ENCODE measurements around the gene AUH. TPM values are rescaled to one million over a fixed set of nuclear protein-coding genes. Genes with fewer than 3 reads are reported as not detected.
"Not testable (repeated sequence)": the region's sequence is repeated elsewhere in the genome, so short reads cannot be mapped to it uniquely, and the experiment has no call there.

The AUH gene
- total RNA-seq, 1 donor from 2014 or later: 30.3 TPM

DNA sequence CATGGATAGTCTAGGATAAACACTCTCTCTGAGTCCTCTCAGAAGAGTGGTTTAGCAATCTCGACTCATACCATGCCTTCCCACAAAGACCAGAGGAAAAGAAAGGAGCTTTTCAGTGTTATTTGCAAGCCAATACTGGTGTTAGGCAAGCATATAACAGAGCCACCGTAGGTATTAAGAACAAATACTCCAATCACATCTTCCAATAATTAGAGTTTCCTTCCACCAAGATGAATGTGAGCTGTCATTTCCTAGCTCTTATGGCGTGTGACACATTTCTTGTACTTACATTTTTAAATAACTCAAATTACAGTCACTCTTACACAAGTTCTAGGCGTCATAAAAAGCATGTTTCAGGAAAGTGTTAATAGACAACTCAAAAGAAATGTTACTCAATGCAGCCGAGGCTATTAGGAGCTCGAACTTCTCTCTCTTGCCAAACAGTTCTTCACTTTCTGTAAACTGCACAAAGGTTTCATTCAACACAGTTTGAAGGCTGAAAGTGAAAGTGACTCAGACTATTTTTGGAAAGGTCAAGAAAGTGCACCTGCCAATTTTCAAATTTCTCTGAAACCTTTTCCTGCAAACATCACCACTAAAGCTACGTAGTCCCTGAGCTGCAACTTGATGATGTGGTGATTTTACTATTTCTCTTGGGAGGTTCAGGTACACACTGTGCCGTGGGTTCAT, 153.8 kb downstream of the AUH start:
- DNase-seq: no peak

DNA sequence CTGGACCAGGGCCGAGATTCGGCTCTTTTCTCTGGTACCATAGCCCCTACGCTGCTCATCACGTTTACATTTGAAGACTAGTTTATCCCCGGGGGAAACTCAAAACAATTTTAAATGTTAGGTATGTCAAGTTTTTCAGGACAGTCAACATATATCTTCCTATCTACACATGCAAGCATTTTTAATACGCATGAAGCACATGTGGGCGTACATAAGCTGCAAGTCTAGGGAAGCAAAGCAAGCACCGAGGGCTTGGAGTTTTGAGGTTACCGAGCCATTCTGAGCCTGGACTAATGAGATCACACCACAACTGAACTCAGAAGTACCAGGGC, 154.4 kb downstream of the AUH start:
- DNase-seq: no peak

DNA sequence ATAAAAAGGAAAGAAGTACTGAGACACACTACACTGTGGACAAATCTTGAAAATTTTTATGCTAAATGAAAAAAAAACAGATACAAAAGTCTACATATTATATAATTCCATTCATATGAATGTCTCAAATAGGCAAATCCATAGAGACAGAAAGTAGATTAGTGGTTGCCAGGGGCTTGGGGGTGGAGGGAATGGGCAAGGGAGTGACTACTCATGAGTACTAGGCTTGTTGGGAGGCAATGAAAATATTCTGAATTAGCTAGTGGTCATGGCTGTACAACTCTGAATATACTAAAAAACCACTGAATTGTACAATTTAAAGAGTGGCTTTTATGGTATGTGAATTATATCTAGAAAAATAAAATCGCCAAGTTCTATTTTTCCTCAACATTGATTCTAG, 154.9 kb downstream of the AUH start:
- DNase-seq: no peak

DNA sequence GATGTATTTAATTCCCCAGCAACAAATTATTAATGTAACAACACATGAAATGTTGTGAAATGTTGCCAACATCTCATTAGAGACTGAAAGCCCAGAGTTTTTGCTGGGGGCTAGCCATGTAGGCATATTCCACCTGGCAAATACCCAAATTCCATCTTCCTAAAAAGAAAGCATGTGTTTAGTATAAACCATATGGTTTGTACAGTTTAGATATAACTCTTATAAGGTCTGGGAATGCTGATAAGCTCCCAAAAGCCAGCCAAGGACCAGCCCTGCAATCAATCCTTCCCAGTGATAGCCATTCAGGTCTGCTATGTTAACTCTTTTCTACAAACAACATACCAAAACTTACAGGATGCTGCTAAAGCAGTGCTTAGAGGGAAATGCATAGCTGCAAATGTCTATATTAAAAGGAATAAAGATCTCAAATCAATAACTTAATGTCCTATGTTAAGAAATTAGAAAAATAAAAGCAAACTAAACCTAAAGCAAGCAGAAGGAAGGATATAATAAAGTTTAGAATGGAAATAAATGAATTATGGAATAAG, 158.9 kb downstream of the AUH start:
- no peak for DNase-seq

DNA sequence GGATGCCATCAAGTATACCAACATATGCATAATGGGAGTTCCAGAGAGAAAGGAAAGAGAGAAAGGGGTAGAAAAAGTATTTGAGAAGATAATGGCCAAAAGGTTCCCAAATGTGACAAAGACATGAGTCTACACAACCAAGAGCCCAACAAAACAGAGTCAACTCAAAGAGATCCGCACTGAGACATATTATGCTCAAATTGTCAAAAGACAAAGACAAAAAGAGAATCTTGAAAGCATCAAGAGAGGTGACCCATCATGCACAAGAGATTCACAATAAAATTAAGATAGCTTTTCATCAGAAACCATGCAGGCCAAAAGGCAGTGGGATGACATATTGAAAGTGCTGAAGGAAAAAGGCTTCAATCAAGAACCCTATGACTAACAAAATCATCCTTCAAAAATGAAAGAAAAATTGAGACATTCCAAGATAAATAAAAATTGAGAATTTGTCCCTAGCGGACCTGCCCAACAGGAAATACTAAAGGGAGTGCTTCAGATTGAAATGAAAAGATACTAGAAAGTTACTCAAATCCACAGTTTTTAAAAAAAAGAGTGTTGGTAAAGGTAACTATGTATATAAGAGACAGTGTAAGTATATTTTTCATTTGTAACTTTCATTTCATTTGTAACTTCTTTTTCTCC, 160.9 kb downstream of the AUH start:
- DNase-seq: no peak

DNA sequence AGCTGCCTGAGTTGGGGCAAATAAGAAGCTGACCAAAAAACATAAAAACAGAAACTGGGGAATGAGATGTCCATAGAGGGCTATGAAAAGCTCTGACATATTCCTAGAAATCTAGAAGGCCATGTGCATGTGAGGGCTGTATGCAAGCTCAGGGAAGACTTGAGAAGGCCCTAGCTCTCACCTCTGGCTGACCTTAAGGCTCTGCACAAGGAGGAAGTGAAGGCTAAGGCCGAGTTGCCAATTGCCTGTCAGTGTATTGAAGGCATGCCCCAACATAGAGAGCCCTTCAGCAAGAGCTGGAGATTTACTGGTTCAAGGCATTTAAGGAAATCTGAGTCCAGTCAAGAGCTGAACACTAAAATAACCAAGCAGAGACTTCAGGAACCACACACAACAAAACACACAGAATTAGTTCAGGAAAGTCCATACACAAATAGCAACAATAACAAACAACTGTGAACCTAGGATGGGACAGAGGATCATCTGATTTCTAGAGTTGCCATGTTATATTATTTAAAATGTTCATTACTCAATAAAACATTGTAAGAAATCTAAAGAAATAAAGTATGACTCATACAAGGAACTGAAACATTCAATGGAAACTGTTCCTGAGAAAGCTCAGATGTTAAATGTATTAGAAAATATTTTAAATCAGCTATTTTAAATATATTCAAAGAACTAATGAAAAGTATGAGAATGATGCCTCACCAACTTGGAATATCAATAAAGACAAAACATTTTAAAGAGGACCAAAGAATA, 161.8 kb downstream of the AUH start:
- no peak for DNase-seq

DNA sequence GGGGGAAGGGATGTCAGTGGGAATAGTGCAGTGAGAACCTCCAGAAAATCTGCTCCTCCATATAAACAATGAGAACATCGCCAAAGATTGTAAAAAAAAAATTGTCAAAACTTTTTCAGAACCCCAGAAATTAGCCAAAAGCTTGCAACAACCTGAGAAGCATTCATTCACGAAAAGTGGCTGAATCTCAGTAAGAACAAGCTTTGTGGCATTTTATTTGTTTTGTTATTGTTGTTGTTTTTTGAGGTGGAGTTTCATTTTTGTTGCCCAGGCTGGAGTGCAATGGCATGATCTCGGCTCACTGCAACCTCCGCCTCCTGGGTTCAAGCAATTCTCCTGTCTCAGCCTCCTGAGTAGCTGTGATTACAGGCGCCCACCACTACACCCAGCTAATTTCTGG, 162.8 kb downstream of the AUH start:
- DNase-seq: not testable (repeated sequence)

DNA sequence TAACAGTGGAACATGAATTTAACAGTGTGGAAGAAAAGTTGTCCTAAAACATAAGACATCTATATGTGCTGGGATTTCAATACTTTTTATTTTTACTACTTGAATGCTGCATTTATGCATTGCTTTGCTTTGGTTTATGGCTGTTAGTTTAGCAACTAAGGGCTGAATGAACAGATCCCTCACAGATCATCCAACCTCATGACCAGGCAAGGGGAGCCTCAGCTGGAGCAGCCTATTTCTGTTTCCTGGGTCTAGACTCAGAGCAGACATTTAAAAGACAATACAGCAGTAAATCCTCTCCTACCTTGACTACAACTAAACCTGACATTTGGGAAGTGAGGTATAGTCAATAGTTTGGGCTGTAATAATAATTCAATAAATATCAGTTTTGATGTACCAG, 163.3 kb downstream of the AUH start:
- DNase-seq: no peak

DNA sequence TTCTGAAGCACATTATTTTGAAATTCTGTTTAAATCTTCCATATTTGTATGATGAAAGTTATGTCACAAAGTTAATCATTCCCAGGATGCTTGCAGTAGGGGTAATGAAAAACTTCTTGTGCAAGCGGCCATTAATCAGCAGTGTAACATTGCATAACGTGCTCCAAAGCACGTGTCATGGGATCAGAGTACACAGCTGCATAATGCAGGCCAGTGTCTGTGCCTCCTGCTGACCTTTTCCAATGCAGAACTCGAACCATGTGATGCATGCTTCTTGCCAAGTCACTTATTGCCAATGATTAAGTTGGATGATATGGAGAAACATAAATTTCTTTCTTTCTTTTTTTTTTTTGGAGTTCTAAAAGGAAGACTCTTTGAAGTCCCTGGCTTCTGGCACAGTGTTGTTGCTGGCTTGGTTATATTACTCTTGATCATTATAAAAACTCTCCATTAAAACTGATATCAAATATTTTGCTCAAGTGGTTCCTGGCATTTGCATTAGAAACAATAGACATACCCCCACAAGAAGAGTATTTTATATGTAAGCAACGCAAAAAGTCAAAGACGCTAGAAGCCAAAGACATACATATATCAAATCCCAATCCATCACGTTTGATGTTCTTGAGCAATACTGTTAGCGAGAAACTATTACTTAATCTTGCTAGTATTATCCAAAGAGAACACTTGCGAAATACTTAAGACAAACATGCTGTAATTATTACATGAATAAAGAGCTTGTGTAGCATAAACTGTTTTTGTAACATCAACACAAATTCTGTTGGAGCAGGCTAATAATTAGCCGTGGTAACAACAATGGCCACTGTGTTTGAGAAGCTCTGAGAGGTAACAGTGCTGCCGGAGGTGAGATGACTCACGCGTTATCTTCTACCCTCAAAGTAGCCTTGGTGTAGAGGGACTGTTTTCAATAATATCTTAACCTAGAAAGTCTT, 164.2 kb downstream of the AUH start:
- DNase-seq: peak; percentile 14

DNA sequence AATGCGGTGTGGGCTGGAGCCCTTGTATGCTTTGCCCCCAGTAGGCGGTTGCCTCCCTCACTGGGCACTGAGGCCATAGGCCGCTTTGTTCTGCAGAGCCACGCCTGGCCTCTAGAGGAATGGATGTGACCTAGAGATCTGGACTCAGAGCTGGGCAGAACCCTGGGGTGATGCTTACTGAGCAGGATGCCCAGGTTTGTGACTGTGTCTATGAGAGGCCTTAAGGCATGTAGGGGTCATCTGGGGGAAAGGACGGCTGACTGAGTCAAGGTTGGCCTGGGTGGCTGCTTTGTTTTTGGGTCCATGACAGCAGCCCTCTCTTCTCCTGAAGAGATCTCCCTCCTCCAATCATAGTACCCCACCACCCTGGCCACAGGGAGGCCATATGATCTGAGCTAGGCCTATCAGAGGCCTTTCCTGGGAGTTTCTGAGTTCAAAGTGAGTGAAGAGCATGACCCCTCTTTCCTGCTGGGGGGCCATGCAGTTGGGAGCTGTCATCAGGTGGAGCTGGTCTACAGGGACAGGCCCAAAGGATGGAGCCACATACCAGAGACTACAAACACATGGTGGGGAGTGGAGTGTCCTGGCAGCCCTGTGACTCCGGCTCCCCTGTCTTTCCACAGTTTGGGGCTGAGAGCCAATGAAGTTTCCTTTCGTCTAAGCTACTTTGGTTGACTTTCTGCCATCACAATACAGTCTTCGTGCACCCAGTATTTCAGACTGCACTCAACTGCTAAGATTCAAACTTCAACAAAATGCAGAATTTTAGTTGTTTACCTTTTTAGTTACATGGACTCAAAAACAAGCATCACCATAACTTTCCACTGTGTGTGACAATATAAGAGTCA, 165.4 kb downstream of the AUH start:
- DNase-seq: no peak

DNA sequence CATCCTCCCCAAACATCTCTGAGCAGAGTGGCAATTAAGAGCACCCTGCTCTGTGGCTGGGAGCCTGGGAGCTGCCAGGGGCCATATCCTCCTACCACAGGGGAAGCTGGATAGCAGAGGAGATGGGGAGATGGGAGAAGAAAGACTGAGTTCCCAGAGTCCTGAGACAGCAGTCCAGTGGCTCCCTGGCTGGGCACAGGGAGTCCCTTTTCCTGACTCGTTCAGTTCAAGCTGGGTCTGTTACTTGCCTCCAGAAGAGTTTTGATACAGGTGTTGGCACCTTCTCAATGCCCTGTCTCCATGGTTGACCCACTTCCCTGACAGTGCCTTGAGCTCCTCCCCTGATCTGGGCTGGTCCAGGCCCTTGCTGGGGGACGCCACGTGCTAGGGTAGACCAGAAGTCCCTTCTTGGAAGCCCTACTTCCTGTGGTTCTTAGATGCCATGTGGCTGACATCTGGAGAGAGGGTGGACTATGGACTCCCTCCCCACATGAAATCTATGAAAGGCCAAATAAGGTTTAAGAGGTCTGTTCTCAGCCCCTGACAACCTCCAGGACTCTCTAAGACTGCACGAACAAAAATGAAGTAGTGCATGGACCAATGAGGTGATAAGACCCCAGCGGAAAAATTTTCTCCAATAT, 166.2 kb downstream of the AUH start:
- no peak for DNase-seq

DNA sequence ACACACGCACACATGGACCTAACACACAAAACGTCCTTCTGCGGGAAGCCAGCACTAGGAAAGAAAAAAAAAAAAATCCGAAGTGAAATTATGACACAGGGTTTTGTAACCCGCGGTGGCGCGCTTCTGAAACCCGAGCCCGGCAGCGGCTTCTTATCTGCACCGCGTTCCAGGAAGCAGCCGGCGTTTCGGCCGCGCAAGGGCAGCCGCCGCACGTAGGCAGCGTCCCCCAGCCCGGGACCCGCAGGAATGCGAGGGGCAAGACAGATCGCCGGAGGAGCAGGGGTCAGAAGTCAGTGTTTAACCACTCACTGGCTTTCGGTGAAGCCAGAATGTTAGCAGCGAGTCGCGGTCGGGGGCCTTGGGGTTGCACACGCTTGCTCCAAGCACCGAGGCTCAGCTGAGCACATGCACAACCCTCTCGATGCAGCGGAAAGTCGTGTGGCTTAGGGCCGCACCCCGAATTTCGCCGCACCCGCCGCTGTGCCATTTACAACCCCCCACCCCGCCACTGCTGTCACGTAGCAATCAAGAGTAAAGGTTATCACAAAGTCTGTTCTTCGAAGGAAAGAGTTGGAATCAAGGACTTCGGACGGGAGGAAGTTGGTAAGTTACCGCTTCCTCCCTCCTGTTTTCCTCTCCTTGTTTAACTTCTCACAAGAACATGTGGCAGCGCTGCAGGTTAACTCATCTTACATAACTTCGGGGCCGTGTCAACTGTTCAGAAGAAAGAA, 167.9 kb downstream of the AUH start:
- peak; percentile 50 for DNase-seq

DNA sequence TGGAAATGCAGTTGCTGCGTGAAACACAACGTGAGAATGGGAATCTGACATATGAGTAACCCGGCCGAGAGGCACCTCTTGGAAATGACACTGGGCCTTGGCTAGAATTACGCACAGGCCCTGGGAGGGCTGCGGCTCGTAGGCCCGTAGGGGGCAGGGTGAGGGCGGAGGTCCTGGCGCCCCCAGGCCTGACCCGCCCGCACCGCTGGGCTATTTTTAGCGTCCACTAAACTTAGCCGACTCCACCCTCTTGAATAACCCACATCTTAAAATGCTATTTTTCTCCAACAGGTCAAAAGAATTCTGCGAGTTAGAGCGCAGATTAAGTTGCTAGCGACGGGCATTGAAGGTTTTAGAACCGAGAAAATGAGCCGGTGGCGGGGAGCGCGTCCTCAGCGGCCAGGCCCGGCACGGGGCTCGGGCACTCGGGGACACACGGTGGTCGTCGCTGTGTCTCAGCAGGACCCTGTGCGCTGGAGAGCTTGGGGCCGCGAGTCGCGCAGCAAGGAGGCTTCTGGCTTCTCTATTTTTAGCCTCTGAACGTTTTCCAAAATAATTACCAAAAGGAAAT, 168.5 kb downstream of the AUH start:
- DNase-seq: peak; percentile 46

DNA sequence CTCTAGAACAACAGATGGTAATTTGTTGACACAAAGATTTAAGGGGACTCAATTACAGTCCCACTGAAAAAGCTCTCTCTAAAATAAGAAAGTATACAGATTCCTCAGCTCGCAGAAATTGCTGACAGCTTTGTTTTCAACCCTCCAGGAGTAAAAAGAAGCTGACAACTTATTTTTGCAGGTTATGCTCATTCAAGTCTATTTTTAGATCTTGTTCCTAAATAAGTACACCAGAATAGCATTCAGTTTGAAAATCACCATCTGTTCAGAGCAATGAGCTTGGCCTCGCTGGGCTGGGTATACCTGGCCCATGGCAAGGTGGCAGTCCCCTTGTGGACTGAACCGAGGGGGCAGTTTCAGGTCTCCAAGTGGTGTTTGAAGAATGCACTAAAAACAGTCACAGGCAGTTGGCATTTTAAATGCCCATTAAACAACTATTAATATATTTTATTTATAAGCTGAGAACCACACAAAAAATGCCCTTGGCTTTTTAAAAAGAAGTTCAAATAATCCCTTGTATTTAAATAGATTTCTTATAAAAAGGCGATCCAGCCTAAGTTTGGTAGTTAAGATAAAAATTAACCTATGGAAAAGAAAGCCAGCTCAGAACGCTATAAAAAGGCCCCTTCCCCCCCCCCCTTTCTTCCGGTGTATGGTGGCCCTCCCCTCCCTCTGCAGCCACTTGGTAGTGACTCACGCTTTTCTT, 169.2 kb downstream of the AUH start:
- DNase-seq: no peak

DNA sequence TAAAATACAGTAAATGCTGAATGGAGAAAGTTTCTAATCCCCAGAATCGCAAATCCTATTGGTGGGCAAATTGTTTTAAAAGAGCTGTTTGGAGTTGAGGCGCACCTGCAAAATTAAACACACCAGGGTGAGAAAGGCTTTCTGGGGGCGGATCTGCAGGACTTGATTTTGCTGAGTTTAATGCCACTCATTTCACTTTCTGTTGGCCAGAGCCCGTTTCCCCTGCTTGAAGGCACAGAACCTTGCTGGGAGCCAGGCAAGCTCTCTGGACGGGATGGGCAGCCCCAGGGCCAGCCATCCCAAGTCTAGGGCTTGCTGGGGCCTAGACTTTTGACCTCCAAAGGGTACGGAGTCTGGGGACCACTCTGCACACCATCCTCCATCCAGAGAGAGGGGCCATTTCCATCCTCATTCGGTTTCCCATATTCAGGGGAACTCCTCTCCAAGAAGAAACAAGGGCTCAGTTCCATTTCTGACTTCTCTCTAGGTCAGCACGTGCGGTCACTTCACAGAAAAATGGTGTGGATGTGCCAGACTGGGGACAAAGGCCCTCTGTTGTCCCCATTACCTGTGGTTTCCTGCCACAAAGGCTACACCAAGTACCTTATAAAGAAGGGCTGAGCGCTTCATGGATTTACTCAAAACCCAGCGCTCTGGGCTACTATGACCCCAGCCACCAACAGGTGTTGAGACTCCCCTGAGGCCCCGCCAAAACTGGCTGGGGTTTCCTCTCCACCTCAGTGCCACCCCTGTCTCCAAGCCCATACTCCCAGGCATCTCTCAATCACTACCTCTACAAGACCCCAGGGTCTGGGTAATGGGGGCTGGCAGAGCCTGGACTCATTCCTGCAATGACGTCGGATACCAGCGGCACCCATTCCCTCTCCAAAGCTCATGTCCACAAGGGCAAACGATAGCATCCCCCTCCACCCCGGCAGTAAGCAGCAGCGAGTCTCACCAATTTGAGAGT, 170.0 kb downstream of the AUH start:
- no peak for DNase-seq

DNA sequence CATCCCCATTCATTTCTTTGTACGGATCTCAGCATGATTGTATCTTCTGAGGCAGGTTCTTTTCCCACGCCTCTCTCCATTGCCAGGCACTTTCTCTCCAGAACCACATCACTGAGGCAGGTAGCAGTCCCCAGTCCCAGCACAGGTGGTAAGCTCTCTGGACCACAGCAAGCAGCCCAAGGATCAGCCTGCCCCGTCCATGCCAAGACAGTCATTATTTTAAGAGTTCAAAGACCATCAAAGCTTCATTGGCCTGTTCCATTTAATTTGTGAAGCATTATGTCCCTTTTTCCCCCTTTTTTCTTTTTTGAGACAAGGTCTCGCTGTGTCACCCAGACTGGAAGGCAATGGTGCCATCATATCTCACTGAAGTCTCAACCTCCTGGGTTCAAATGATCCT, 171.7 kb downstream of the AUH start:
- DNase-seq: no peak

DNA sequence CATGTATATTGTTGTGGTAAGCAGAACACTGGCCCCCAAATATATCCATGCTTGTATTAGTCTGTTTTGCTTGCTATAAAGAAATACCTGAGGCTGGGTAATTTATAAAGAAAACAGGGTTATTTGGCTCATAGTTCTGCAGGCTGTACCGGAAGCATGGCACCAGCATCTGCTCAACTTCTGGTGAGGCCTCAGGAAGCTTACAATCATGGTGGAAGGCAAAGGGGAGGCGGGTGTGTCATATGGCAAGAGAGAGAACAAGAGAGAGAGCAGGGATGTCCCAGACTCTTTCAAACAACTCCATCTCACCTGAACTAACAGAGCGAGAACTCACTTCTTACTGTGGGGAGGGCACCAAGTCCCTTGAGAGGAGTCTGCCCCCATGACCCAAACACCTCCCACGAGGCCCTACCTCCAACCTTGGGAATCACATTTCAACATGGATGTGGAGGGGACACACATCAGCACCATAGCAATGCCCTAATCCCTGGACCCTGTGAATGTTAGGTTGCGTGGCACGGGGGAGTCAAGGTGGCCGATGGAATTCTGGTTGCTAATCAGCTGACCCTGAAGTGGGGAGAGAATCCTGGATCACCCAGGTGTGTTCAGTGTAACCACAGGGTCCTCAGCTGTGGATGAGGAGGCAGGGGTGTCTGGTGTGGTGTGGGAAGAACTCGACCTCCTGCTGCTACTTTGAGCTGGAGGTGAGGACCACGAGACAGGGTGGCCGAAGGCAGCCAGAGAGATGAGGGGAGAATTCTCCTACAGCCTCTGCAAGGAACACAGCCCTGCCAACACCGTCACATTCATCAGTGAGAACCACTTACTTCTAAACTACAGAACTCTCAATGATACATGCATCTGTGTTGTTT, 172.8 kb downstream of the AUH start:
- DNase-seq: no peak

Measured in occipital lobe (tissue), 2 donors.